RPMI8226 (cell line): Measurements from ENCODE around the gene ATL1.
"Not testable (repeated sequence)": the region's sequence is repeated elsewhere in the genome, so short reads cannot be mapped to it uniquely, and the experiment has no call there.

Experiments used
- DNase-seq: peaks from one replicate; pipeline ENCODE4 v3.0.0-alpha.2; 2015

ATL1 gene

DNA sequence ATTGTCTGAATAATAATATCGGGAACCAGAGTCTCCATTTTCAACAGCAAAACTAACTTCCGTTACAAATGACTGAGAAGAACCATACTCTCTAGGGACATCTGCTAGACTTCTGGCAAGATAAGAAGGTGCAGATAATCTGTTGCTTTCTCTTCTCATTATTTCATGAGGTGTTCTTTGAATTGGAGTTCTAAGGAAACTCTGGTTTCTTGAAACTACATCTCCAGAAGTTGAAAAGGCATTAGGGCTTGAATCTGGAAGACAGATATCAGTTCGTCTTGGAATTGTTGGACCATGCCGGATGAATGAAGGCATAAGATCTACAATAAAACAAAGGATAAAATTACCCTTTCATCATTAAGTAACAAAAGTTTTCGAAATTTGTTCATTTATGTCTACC is 105.4 kb downstream of the ATL1 start:
- not testable (repeated sequence) for DNase-seq

- peak; percentile 47 for DNase-seq
Observed at GRCh38 chr14:50666772-50667683, 107.1 kb downstream of the ATL1 start.

DNA sequence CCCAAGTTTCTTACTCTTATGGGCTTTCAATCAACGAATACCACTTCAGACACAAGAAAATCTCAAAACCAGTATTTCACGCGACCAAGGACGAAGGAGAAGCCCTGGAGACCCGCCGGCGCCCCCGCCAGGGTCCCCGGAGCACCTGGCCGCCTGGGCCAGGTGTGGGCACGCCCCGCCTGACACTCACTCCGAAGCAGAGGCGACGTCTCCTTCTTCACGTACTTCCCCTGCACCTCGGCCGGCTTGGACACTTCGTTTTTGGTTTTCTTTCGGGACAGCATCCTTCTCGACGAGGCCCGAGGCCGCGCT is 107.7 kb downstream of the ATL1 start:
- DNase-seq = peak; percentile 55

- DNase-seq = peak; percentile 59
Observed at GRCh38 chr14:50667996-50668825, 108.3 kb downstream of the ATL1 start, which contains the start of gene SAV1. TSS of gene SAV1 (minus strand) at chr14:50668306. CDS start at chr14:50667967, 339 bp downstream.

DNA sequence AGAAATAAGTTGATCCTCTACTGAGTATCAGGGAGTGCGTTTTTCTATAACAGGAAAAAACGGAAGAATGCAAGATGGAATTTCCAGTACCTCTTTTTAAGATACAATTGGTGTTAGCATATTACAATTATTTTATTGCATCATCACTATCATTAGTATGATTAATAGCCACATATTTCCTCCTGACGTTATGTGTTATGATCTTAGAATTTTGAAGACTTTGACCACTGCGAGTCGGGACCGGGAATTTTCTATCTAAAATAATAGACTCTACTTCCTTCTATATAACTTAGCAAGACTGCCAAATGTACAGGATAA is 108.8 kb downstream of the ATL1 start:
- no peak for DNase-seq

DNA sequence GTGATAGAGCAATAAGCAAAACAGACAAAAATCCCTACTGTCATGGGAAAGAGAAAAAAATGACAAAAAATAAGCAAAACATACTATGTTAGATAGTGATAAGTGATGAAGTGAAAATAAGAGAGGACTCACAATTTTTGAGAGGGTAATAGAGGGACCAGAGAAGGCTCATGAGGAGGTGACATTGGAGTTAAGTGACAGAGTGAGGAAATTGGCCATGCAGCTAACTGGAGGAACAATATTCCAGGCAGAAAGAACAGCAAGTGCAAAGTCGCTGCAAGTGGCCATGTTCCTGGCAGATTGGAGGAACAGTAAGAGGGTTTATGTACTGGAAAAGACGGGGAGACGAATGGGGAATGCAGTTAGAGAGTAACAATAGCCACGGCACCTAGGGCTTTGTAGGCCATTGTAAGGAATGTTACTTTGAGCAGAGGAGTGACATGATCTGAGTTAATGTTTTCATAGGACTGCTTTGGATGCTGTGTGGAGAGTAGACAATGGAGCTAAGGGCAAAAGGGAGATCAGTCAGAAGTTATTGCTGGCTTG is 109.6 kb downstream of the ATL1 start:
- DNase-seq = no peak

- DNase-seq = no peak
Observed at GRCh38 chr14:50670196-50670865, 110.4 kb downstream of the ATL1 start.

GRCh38 chr14:50670866-50671256 is 110.9 kb downstream of the ATL1 start:
- DNase-seq = no peak

DNA sequence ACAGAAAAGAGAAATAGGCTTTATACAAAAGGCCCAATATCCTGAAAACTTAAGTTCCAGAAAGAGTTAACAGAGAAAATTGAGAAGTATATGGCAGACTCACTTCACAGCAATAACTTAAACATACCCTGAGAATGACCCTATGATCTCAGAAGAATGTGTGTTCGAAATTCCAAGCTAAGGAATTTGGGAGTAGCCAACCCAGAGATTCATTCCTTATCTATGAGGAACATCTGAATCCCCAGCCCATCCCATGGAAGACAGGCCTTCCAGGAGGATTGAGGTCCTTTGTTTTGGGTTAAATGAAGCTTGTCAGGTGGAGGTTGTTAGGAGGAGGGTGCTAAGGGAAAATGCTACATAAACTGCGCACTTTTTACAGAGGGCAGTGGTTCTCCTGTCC is 115.7 kb downstream of the ATL1 start:
- no peak for DNase-seq

GRCh38 chr14:50676814-50677516 is 117.0 kb downstream of the ATL1 start:
- no peak for DNase-seq

DNA sequence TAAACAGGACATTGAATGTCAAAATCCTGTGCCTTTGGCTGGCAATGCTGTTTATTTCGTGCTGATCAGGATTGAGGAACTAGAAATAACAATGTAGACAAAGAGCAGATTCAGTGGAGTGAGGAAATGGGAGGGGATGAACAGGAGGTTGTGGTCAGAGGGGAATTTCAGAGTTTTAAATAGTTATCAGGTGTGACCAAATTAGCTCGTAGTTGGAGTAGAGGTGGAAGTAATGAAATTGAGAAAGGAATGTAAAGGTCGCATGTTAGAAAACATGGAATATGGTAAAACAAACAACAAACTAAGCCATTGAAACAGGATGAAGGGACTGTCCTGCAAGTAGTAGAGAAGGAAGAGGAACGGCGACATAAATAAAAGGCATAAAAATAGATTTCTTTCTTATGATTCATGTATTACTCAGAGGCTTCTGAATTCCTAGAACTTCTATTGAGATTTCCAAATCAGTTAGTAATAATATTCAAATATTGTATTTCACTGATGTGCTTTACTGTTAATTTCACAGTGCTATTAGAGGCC is 117.7 kb downstream of the ATL1 start:
- DNase-seq = peak; percentile 33

- no peak for DNase-seq
Observed at GRCh38 chr14:50678163-50678562, 118.2 kb downstream of the ATL1 start.

DNA sequence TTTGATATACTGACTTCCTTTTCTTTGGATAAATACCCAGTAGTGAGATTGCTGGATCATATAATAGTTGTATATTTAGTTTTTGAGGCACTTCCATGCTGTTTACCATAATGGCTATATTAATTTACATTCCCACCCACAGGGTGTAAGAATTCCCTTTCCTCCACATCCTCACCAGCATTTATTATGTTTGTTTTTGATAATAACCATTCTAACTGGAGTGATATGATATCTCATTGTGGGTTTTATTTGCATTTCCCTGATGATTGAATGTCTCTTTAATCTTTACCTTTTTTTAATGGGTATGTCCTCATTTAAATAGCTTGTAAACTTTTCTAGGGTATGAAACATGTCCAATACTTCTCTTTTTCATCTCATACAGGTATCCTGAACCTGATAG is 119.7 kb downstream of the ATL1 start:
- DNase-seq = no peak
